DOHH2 (cell line): ENCODE data around the gene MSH5.

Source experiments
- EZH2phosphoT487 ChIP-seq: fragments of 200-600 bp; sonication (generic); IDR thresholded peaks from 2 replicates; pipeline ENCODE4 v1.6.1; 2017; ENCODE audit warnings: borderline replicate concordance, mild to moderate bottlenecking, antibody characterized with exemption, low read length, moderate library complexity, mixed read lengths
- TF ChIP-seq, protein P1 (sequence below): fragments of 200-600 bp; sonication (generic); IDR thresholded peaks from one replicate; pipeline ENCODE4 v1.5.1; 2014; ENCODE audit warnings: antibody characterized with exemption, mild to moderate bottlenecking, low read depth, low read length; ENCODE audit not compliant: poor library complexity, severe bottlenecking

DNA sequence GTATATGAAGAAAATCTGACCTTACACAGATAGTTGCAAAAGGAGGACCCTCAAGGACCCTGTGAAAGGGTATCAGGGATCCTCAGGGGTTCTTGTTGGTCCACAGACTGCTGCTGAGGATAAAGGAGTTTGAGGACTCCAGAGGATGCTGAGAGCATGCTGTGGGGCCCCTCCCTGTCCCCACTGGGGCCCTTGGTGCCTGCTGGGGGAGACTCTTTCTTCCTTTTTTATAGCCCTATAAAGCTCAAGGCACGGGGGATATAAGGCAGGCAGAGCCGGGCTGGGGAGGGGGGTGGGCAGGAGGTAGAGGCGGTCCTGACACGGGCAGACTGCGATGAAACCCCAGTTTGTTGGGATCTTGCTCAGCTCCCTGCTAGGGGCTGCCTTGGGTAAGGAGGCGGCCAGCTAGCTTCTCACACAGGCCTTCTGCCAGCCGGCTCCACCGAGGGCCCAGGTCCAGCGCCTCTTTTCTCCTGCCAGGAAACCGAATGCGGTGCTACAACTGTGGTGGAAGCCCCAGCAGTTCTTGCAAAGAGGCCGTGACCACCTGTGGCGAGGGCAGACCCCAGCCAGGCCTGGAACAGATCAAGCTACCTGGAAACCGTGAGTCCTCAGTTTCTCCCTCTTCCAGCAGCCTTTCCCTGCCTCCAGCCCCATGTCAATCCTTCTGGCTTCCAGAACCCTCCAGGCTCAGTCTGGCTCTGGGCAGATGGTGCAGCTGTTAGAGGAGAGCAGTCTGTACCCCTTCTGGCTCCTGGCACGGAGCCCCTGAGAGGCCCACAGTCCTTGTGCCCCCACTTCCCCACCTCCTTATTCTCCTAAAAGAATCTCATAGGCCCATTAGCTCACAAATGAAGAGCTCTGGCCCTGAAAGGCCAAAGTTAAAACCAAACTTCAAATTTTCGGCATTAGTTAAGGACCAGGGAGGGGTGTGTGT is 24.5 kb upstream of the MSH5 start, which contains the start of gene LY6G6D:
- TF ChIP-seq, protein P1, sequence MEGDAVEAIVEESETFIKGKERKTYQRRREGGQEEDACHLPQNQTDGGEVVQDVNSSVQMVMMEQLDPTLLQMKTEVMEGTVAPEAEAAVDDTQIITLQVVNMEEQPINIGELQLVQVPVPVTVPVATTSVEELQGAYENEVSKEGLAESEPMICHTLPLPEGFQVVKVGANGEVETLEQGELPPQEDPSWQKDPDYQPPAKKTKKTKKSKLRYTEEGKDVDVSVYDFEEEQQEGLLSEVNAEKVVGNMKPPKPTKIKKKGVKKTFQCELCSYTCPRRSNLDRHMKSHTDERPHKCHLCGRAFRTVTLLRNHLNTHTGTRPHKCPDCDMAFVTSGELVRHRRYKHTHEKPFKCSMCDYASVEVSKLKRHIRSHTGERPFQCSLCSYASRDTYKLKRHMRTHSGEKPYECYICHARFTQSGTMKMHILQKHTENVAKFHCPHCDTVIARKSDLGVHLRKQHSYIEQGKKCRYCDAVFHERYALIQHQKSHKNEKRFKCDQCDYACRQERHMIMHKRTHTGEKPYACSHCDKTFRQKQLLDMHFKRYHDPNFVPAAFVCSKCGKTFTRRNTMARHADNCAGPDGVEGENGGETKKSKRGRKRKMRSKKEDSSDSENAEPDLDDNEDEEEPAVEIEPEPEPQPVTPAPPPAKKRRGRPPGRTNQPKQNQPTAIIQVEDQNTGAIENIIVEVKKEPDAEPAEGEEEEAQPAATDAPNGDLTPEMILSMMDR = no peak
- TF ChIP-seq EZH2phosphoT487 = no peak
